GM19397 (cell line): ENCODE measurements around the gene ZFP36.
A peak's percentile ranks its signal among the peaks of the same experiment; 100 is the strongest.

Source experiments
- ATAC-seq: cut with Tn5 transposase; IDR thresholded peaks from one replicate; pipeline ENCODE4 v1.9.1; 2021; ENCODE audit warnings: mild to moderate bottlenecking, moderate library complexity; ENCODE audit not compliant: unreplicated experiment

Gene ZFP36

DNA sequence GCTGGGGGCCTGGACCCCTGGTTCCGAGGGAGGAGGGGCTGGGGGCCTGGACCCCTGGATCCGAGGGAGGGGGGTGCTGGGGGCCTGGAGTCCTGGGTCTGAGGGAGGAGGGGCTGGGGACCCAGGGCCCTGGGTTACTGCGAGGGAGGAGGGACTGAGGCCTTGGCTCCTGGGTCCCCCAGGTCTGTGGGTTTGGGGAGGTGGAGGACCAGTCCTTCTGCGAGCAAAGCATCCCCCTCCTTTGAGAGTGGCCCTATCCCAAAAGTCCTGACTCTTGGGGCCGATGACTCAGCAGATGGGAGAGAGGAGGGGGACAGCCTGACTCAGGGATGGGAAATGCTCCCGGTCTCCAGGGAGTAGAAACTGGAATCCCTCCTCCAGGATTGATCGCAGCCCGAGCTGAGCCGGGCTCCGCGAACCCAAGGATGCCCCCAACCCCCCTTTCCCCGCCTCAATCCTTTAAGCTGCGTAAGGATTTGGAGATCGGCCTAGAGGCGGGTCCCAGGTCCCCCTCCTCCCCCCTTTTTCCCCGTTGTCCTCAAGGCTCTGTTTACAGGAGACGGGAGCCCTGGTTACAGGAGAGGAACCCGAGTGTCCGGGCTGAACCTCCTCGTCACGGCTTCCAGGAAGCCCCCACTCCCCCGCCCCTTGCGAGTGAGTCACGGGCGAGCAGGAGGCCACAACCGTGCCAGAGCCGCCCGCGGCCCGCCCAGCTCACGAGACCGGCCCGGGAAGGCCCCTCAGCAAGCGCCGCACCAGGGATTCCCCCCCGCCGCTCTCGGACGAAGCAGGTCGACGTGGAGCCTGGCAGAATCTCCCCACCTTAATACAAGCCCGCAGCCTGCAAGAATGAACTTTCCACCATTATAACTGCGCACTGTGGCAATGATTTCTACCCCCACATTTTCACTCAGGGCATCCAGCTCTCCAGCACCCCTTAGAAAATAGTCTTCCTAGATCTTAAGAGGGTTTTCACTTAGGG is 3.0 kb upstream of the ZFP36 start:
- ATAC-seq = peak; percentile 28

DNA sequence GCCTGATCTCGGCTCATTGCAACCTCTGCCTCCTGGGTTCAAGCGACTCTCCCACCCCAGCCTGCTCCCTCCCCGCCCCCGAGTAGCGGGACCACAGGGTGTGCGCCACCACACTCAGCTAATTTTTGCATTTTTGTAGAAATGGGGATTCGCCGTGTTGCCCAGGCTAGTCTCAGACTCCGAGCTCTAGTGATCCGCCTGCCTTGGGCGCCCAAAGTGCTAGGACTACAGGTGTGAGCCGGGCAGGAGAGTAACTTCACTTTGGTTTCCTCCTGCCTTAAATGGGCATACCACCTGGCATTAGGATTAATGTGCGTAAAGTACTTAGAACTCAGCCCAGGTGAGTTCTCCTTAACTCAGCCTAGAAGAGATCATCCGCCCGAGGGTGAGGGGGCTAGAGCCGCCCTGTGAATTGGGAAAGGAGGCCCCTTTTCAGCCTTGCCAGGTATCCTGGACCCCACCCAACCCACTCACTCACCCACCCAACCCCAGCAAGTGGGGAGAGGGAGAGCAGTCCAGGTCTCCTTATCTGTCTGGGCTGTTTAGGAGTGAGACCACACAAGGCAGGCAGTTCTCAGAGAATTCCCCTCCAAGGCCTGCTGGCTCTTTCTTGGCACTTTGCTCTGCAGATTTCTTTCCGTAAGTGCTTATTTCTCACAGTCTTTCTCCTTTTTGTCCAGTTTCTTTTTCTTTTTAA is 1.2 kb upstream of the ZFP36 start:
- ATAC-seq = no peak

DNA sequence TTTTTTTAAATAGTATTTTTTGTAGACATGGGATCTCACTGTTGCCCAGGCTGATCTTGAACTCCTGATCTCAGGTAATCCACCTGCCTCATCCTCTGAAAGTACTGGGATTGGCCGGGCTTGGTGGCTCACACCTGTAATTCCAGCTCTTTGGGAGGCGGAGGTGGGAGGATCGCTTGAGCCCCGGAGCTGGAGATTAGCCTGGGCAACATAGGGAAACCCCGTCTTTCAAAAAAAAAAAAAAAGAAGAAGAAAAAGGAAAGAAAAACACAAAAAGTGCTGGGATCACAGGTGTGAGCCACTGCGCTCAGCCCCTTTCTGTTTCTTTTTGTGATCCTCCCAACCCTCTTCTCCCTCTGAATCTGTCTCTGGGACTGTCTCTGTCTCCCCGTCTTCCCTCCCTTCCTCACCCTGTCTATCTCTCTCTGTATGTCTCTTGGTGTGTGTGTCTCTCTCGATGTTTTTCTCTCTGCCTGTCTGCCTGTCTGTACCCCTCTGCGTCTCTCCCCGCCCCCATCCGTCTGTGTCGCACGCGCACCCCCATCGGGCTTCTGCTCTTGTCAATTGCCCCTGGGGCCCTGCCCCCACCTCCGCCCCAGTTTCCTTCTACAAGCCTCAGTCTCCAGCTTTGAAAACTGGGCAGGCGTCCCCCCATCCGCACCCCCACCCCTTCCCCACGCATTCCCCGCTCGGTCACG is 540 bp upstream of the ZFP36 start:
- ATAC-seq = no peak

DNA sequence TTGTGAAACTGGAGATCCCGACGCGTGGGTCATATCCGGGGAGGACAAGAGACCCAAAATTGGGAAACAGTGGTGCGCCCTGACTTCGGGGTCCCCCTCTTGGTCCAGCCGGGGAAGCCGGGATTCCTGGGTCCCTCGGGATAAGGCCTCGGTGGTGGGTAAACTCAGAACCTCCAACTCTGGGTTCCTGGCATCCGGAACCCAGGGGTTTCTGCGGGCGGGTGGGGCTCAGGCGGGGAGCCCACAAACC is 688 bp downstream of the ZFP36 start:
- ATAC-seq = no peak

DNA sequence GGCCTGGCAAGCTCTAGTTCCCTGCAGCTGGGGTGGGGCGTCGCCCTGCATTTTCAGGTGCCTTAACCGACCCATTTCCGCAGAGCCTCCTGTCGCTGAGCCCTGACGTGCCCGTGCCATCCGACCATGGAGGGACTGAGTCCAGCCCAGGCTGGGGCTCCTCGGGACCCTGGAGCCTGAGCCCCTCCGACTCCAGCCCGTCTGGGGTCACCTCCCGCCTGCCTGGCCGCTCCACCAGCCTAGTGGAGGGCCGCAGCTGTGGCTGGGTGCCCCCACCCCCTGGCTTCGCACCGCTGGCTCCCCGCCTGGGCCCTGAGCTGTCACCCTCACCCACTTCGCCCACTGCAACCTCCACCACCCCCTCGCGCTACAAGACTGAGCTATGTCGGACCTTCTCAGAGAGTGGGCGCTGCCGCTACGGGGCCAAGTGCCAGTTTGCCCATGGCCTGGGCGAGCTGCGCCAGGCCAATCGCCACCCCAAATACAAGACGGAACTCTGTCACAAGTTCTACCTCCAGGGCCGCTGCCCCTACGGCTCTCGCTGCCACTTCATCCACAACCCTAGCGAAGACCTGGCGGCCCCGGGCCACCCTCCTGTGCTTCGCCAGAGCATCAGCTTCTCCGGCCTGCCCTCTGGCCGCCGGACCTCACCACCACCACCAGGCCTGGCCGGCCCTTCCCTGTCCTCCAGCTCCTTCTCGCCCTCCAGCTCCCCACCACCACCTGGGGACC is 1.2 kb downstream of the ZFP36 start:
- ATAC-seq = no peak

DNA sequence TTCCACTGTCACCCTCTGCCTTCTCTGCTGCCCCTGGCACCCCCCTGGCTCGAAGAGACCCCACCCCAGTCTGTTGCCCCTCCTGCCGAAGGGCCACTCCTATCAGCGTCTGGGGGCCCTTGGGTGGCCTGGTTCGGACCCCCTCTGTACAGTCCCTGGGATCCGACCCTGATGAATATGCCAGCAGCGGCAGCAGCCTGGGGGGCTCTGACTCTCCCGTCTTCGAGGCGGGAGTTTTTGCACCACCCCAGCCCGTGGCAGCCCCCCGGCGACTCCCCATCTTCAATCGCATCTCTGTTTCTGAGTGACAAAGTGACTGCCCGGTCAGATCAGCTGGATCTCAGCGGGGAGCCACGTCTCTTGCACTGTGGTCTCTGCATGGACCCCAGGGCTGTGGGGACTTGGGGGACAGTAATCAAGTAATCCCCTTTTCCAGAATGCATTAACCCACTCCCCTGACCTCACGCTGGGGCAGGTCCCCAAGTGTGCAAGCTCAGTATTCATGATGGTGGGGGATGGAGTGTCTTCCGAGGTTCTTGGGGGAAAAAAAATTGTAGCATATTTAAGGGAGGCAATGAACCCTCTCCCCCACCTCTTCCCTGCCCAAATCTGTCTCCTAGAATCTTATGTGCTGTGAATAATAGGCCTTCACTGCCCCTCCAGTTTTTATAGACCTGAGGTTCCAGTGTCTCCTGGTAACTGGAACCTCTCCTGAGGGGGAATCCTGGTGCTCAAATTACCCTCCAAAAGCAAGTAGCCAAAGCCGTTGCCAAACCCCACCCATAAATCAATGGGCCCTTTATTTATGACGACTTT is 2.0 kb downstream of the ZFP36 start:
- no peak for ATAC-seq

DNA sequence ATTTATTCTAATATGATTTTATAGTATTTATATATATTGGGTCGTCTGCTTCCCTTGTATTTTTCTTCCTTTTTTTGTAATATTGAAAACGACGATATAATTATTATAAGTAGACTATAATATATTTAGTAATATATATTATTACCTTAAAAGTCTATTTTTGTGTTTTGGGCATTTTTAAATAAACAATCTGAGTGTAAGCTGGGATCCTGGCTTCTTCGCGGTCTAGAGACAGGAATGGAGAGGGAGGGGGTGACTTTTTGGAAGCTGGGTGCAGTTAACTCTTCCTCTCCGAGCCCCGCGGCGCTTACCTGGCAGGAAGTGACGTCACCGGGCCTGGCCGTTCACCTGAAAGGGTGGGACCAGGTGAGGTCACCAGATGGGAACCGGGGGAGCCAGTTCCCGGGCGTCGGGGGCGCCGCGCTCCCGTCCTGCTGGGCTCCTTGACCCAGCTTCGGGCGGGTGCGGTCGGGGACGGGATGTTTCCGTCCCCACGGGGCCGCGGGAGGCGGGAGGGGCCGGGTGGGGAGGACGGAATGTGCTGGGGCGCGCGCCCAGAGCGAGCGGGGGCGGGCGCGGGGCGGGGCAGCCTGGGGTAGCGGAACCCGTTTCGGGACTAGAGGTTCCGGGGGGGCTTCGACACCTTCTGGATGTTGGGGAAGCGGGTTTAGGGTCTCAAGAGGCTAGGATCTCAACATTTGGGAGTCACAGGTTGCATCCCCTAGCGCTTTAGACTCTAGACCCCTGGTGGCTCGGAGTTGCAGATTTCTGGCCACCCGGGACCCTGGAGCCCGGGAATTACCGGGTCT is 2.8 kb downstream of the ZFP36 start:
- no peak for ATAC-seq

DNA sequence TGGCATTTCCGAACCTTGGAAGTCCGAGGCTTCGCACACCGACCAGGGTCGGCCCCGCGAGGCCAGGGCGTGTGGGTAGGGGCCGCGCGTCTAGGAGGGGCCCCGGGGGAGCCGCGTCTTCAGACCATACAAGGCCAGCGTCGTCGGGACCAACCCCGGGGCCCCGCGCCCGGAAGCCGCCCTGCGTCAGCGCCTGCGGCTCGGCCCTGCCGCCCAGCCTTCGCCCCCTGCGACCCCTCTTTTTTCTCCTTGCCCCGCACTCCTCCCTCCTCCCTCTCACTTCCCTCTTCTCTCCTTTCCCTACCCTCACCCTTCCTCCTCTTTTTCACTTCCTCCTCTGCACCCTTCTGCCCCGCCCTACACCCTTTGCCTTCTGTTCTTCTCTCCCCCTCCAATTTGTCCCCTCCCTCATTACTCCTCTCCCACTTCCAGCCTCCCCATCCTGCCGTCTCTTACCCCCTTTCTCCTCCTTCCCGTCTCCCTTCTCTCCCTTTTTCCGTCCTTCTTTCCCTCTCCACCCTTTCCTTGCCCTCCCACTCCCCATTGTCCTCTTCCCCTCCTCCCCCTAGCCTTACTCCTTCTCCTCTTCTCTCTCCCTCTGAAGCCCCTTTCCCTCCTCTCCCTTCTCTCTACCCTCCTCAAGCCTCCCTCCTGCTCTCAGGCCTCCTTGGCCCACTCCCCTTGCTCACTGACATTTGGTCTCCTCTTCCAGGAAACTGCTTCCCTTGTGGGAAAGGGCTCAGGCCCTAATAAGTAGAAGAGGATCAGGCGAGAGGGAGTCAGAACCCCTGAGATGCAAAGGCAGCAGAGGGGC is 3.6 kb downstream of the ZFP36 start:
- no peak for ATAC-seq

DNA sequence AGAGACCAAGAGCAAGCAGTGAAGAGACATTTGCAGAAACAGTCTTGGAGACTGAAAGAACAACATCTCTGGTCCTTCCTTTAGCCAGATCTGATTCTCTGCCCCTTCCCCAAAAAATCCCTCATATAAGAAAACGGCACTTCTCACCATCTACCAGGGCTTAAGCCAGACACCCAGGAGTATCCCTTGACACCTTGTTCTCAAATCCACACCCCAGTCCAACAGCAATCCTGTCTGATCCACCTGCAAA is 4.1 kb downstream of the ZFP36 start:
- ATAC-seq = no peak

DNA sequence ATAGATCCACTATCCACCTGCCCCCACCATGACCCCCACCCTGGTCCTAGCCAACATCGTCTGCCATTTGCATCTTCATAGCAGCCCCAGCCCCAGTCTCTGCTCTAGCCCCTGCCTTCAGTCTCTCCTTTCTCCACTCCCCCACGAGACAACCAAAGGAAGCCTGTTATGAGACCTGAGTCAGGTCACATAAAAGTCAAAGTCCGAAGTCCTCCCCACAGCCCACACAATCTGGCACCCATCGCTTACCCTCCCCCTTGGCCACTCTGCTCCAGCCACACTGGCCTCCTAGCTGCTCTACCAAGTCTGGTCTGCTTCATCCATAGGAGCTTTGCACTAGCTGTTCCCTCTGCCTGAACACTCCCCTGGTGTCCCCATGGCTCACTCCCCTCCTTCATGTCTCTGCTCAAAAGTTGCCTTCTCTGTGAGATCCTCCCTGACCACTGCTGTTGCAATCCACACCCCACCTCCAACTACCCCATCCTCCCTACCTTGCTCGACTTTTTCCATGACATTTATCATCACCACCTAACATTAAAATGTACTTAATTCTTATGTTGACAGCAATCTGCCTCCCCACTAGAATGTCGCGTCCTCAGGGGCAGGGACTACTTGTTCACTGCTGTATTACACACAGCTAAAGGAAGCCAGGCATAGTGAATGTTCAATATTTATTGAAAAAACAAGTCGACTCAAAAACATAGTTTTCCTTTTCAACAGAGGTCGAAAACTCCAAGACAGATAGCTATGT is 4.6 kb downstream of the ZFP36 start:
- no peak for ATAC-seq

DNA sequence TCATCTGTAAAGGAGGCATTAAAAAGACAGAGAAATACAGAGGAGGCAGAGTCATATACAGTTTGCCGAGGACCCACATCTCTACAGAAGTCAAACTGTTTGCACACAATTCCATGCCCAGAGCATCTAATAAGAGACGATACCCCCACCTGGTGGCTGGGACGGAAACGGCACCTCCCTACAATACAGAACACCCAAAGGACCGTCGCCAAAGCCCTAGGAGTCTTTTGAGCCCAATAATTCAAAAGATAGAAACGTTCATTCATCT is 5.1 kb downstream of the ZFP36 start:
- ATAC-seq = peak; percentile 20

DNA sequence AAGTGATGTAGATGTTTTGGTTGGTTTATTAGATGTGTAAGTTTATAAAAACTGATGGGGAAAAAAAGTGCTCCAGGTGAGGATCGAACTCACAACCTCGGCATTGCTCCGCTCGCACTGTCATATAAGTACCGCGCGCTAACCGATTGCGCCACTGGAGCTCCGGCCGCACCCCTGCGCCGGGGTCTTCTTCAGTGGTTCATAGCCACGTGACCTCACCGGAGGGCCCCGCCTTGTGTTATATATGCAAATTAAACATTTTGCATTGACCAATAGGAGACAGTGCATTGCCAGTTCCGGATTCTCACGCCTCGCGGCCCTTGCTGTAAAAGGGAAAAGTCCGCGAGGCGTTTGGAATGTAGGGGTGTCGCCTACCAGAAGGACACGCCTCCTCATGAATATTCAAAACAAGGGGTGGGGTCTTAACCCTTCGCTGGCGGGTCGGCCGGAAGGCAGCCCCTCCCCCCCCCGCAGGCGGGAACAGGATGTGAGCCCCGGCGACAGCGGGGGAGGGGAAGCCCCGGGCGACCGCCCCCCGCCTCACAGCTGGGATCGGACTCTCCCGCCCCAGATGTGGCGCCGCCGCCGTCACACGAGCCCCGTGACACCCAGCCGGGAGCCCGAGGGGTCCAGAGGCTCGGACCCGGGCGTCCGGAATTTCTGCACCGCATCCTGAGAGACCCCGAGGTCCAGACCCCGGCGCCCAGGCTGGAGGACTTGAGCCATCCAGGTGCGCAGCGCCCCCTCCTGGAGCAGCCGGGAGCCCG is 5.6 kb downstream of the ZFP36 start, which contains the start of gene PLEKHG2:
Gene PLEKHG2, plus strand, starts transcription at position 570 of the 767 bp plus-strand sequence. CDS start 1,418 bp downstream, outside the sequence.
- ATAC-seq = peak; percentile 56

DNA sequence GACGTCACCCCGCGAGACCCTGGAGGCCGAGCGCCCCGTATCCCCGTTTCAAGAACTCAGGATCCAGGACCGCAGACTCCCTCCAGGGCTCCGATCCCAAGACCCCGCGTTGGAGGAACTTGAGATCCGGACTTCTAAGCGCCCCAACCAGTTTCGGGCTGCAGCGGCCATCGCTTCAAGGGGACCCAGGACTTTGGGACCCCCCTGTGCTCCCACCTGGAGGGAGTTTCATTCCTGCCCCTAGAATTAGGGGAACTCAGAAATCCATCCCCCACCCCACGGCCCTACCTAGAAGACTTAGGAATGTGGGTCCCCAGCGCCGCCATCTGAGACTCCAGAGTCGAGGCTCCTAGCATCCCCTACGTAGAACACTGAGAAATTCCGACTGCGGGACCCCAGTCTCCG is 6.2 kb downstream of the ZFP36 start:
- ATAC-seq = no peak

DNA sequence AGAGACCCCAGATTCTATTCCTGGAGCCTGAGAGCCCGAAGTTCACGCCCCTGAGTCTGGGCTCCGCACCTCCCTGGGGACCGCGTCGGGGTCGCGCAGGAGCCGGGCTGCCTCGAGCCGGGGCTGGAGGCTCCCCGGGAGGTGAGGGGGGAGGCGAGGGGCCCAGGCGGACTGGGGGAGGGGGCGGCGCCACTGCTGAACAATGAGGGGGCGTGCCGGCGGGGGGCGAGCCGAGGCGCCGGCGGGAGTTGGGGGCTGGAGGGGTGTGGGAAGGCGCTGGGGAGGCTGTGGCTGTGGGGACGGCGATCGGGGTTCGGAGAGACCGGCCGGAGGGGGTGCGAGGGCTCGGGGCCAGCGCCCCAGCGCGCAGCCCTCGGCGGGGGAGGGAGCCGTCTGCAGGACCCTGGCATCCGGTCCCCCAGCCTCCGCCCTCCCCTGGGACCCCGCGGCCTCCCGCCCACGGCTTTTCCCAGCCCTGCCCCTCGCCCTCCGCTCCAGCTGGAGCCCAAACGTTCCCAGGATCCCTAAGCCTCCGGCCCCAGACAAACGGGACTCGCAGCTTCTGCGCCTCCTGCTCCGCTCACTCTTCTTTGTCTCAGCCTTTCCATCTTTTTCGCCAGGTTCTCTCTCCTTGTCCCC is 6.7 kb downstream of the ZFP36 start:
- no peak for ATAC-seq

DNA sequence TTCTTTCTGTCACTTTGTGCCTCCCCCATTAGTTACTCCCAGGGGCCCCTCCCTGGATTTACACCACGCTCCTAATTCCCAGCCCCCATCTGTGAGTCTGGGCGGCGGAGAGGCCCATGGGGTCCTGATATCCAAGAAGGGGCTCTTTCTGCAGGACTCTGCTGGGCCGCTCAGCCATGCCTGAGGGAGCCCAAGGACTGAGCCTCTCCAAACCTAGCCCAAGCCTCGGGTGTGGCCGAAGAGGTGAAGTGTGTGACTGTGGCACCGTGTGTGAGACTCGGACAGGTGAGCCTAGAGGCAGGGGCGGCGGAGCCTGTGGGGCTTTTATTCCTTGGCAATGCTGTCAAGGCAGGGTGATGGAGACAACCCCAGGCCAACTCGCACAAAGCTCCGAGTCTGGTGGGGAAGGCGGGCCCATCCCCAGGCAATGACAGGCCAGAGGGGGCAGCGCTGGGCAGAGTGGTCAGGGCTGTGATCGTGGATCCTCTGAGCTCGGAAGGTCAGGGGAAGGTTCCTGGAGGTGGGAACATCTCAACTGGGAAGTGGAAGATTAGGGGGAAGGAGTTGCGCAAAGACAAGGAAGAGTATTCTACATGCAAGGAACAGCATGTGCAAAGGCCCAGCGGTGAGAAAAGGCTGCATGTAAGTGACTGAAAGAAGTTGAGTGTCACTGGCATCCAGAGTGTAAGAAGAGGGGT is 7.4 kb downstream of the ZFP36 start:
- no peak for ATAC-seq
